Endothelial cell of umbilical vein (primary cell): ENCODE measurements around the gene CNNM2. TPM values are rescaled to one million over a fixed set of nuclear protein-coding genes. Genes with fewer than 3 reads are reported as not detected.

Experiments
- BruUV-seq: library from RNA; stranded (reverse); fragments of 400-500 nt; replicated peaks from 2 replicates; lab custom pipeline; 2021; lab: Mats Ljungman, UMichigan
- CTCF ChIA-PET: fragments of 300-600, 350-600 bp; sonication (Branson Sonifier 250); formaldehyde crosslinking; loops from one replicate; lab custom pipeline; 2021; ENCODE audit warnings: antibody characterized with exemption, inconsistent platforms; lab: Charles Lee
- POLR2A ChIA-PET: fragments of 300-600, 350-600 bp; sonication (Branson Sonifier 250); formaldehyde crosslinking; loops from one replicate; lab custom pipeline; 2021; ENCODE audit warnings: antibody characterized with exemption, inconsistent platforms; lab: Charles Lee
- DNase-seq: peaks from one replicate; pipeline ENCODE4 v3.0.0-alpha.2; 2011; ENCODE audit warnings: low read depth, low spot score
- FAIRE-seq: peaks from 2 replicates; lab custom pipeline; 2011; peaks lifted over from hg19 to GRCh38; lab: Jason Lieb, UNC
- H2AFZ ChIP-seq: 2 replicates; pipeline ENCODE4 v1.6.0; 2012; ENCODE audit warnings: low read depth, low read length, control low read depth, inconsistent platforms
- H3K27ac ChIP-seq: 2 replicates; pipeline ENCODE4 v1.5.1; 2011; ENCODE audit warnings: low read depth, mild to moderate bottlenecking, control low read depth, low read length, moderate library complexity; ENCODE audit not compliant: insufficient read depth
- H3K27me3 ChIP-seq, 2 experiments: 2 replicates each; pipeline versions ENCODE4 v1.6.0 to v1.6.1; 2011; ENCODE audit warnings: low read length in 2 of 2, mixed read lengths in 1 of 2; ENCODE audit not compliant: control insufficient read depth in 2 of 2, insufficient read depth in 2 of 2
- H3K36me3 ChIP-seq, 2 experiments: 2 replicates in 1 of 2; 3 replicates in 1 of 2; pipeline ENCODE4 v1.5.1; 2011; ENCODE audit warnings: low read length in 2 of 2, mild to moderate bottlenecking in 1 of 2, moderate library complexity in 1 of 2; ENCODE audit not compliant: control insufficient read depth in 2 of 2, insufficient read depth in 2 of 2; ENCODE audit errors: extremely low read depth in 1 of 2
- H3K4me1 ChIP-seq: 3 replicates; pipeline ENCODE4 v1.5.1; 2011; ENCODE audit warnings: mild to moderate bottlenecking, low read length; ENCODE audit not compliant: control insufficient read depth, insufficient read depth; ENCODE audit errors: extremely low read depth
- H3K4me2 ChIP-seq: 2 replicates; pipeline ENCODE4 v1.6.1; 2011; ENCODE audit warnings: low read length, control low read depth, mixed read lengths; ENCODE audit not compliant: insufficient read depth
- H3K4me3 ChIP-seq, 3 experiments: fragments of 200-600 bp in 1 of 3; sonication (generic), shearing (Covaris generic) in 1 of 3; replicated peaks in 1 of 3; 2 replicates each; pipeline ENCODE4 v1.5.1; 2011 to 2016; ENCODE audit warnings: control low read depth in 3 of 3, low read length in 3 of 3, mild to moderate bottlenecking in 2 of 3, inconsistent platforms in 1 of 3, low read depth in 1 of 3, moderate library complexity in 1 of 3; ENCODE audit not compliant: insufficient read depth in 1 of 3
- H3K79me2 ChIP-seq: 2 replicates; pipeline ENCODE4 v1.6.0; 2012; ENCODE audit warnings: low read length, inconsistent platforms; ENCODE audit not compliant: control insufficient read depth, insufficient read depth
- H3K9ac ChIP-seq: replicated peaks from 2 replicates; pipeline ENCODE3; 2011; ENCODE audit warnings: low read length, control low read depth; ENCODE audit not compliant: insufficient read depth; ENCODE audit errors: extremely low read depth
- H3K9me1 ChIP-seq: replicated peaks from 3 replicates; pipeline ENCODE4 v1.6.0; 2011; ENCODE audit warnings: mild to moderate bottlenecking, low read length; ENCODE audit not compliant: control insufficient read depth, insufficient read depth; ENCODE audit errors: extremely low read depth
- H3K9me3 ChIP-seq: replicated peaks from 2 replicates; pipeline ENCODE4 v1.5.1; 2012; ENCODE audit warnings: low read length, inconsistent platforms; ENCODE audit not compliant: control insufficient read depth, insufficient read depth
- H4K20me1 ChIP-seq: replicated peaks from 2 replicates; pipeline ENCODE3; 2011; ENCODE audit warnings: mild to moderate bottlenecking, low read length; ENCODE audit not compliant: control insufficient read depth, insufficient read depth; ENCODE audit errors: extremely low read depth
- CTCF ChIP-seq, 2 donors: IDR thresholded peaks; 1 replicate in 1 of 2; 2 replicates in 1 of 2; pipeline ENCODE4 v1.5.1; 2011; ENCODE audit warnings: low read length in 2 of 2, mild to moderate bottlenecking in 2 of 2, moderate library complexity in 2 of 2, control low read depth in 1 of 2, inconsistent platforms in 1 of 2, low read depth in 1 of 2; ENCODE audit not compliant: insufficient read depth in 1 of 2; ENCODE audit errors: extremely low read depth in 1 of 2
- GATA2 ChIP-seq: IDR thresholded peaks from 2 replicates; pipeline ENCODE4 v1.7.0; 2011; ENCODE audit warnings: low read depth, mild to moderate bottlenecking, moderate library complexity, mixed read lengths, low read length; ENCODE audit not compliant: insufficient read length, insufficient read depth
- MAX ChIP-seq: IDR thresholded peaks from 2 replicates; pipeline ENCODE4 v1.6.1; 2011; ENCODE audit not compliant: insufficient read depth, insufficient read length
- MYC ChIP-seq: IDR thresholded peaks from one replicate; pipeline ENCODE4 v1.6.1; 2011; ENCODE audit warnings: mild to moderate bottlenecking, low read depth, low read length
- POLR2A ChIP-seq: IDR thresholded peaks from 2 replicates; pipeline ENCODE4 v1.6.1; 2012; ENCODE audit warnings: low read depth, mild to moderate bottlenecking, control low read depth, low read length
- dilution Hi-C: fragments of 300-500 bp; cut with MboI; formaldehyde crosslinking; loops from one replicate; pipeline ENCODE4 v1.15.0; 2019; ENCODE audit warnings: low sequenced_read_pairs; ENCODE audit not compliant: extremely low pct_ligation_motif_present
- intact Hi-C: fragments of 100-400 bp; cut with micrococcal nuclease; formaldehyde crosslinking; loops from one replicate; pipeline ENCODE4 v1.10.0; 2022
- polyA plus RNA-seq, 4 experiments: library from polyadenylated mRNA; depleted of rRNA in 3 of 4; stranded (reverse) in 3 of 4; unstranded in 1 of 4; fragments of >200 nt; gene quantifications; 2 replicates each; pipeline versions ENCODE4 v1.2.1 to v1.2.3, GENCODE V29; 2011 to 2012; ENCODE audit warnings: missing spikeins in 1 of 4
- total RNA-seq: library from RNA; stranded (reverse); gene quantifications from 2 replicates; pipeline ENCODE4 v1.2.3, GENCODE V29; 2021

Gene CNNM2
- total and polyA plus RNA-seq, 2 donors (not counting 3 experiments of a cell fraction or from before 2014, with no cell fraction given) = 1.9 to 3.0 TPM

- Histone ChIP-seq H2AFZ (no peak overlapping the region), H3K9me3 (no peaks in the 10 kb centered on the region), H3K27me3 (no peaks in the 10 kb centered on the region), H3K4me1 (no peaks in the 10 kb centered on the region), H3K4me3 (no peak overlapping the region), H4K20me1 (no peaks in the 10 kb centered on the region), H3K79me2 (peaks cover 15% of the 10 kb centered on the region), H3K4me2 (no peak overlapping the region), H3K9me1 (no peaks in the 10 kb centered on the region), H3K9ac (no peak overlapping the region), H3K27ac (no peak overlapping the region), H3K36me3 (no peaks in the 10 kb centered on the region)
- intact Hi-C loops (no loop called here), dilution Hi-C loops (no loop called here)
- no peak for FAIRE-seq
- BruUV-seq = no TSS peak
- TF ChIP-seq POLR2A (no peak), MYC (no peak), GATA2 (no peak), MAX (no peak), CTCF (IDR thresholded peaks at IDR 0.05; ENCODE audit: extremely low read depth in 1 of 2, insufficient read depth in 1 of 2, low read depth in 1 of 2, low read length in 2 of 2) (no peak)
- ChIA-PET CTCF (interaction anchor here (1.1 to 4.6 kb wide), 6 partner anchors 11 to 166 kb away, joined by 3 to 42 read pairs (median 4); partner anchors contain the start of gene INA), POLR2A (no interaction called here)
- no peak for DNase-seq
Observed at GRCh38 chr10:103111031-103111917, 193.2 kb downstream of the CNNM2 start.
